Activated effector memory CD4-positive, alpha-beta T cell treated with anti-CD3 and anti-CD28 coated beads, Interleukin-2, amount 50 U/mL, for 16 hours (primary cell): ENCODE data around the gene SLC44A5.
"Not testable (repeated sequence)": the region's sequence is repeated elsewhere in the genome, so short reads cannot be mapped to it uniquely, and the experiment has no call there.

Experiments used
- DNase-seq: peaks from one replicate; pipeline ENCODE4 v3.0.0-alpha.2; 2020

Gene SLC44A5

DNA sequence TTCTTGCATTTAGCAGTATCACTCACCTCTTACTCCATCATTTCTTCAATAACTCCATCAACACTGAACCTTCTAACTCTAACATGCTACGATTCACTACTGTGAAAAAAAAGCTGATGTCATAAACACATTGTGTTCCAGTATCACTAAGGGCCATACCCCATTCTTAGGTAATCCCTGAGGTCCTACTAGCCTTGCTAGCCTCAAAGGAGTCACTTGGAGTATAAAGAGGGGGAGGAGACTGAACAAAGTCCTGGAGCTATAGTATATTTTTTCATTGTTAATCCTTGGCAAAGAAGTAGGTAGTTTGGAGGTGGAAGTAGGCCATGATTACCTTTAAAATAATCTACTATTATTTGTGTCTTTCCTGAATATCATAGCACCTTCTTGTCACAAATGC lies at the start of gene SLC44A5:
TSS of gene SLC44A5 (minus strand) at position 101 of the 400 bp plus-strand sequence. CDS start 69,667 bp downstream, outside the sequence.
- no peak for DNase-seq

GRCh38 chr1:75655931-75656330 lies 45.0 kb upstream of the SLC44A5 start:
- no peak for DNase-seq

DNA sequence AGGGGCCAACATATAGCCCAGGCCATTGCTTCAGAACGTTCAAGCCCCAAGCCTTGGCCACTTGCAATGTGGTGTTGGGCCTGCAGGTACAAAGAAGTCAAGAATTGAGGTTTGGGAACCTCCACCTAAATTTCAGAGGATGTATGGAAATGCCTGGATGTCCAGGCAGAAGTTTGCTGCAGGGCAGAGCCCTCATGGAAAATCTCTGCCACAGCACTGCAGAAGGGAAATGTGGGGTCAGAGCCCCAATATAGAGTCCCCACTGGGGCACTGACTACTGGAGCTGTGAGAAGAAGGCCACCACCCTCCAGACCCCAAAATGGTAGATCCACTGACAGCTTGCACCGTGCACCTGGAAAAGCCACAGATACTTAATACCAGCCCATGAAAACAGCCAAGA lies 36.3 kb upstream of the SLC44A5 start:
- DNase-seq = not testable (repeated sequence)

GRCh38 chr1:75645153-75645552 lies 34.2 kb upstream of the SLC44A5 start:
- not testable (repeated sequence) for DNase-seq

DNA sequence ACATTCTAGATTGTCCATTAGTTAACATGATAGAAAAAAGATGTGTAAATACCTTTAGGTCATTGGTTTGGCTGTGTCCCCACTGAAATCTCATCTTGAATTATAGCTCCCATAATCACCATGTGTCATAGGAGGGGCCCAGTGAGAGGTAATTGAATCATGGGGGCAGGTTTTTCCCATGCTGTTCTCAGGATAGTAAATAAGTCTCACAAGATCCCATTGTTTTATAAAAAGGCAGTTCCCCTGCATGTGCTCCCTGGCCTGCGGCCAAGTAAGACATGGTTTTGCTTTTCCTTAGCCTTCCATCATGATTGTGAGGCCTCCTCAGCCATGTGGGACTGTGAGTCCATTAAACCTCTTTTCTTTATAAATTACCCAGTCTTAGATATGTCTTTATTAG lies 32.5 kb upstream of the SLC44A5 start:
- no peak for DNase-seq

GRCh38 chr1:75641325-75641724 lies 30.4 kb upstream of the SLC44A5 start:
- DNase-seq = no peak

- no peak for DNase-seq
These were observed 29.2 kb upstream of the SLC44A5 start for GRCh38 chr1:75640137-75640536.

- DNase-seq = no peak
These were observed 21.5 kb upstream of the SLC44A5 start for GRCh38 chr1:75632350-75632949.

DNA sequence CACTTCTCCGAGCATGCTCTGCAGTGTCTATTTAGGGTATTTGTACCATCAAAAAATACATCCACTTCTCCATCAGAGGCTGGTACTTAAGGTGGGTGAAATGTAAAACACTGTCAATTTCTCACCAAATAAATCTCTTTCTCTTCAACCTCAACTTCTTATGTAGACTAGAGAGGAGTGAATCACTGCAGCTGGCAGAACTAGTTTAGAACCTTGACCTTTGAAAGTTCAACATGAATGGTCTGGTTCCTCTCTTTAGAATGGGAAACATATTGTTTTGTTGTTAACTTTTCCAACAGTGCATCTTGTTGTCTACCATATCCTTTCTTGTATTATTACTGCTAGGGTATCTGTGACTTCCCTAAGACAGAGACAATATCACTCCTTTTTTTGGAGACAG lies 20.1 kb upstream of the SLC44A5 start:
- no peak for DNase-seq

GRCh38 chr1:75630004-75630594 lies 19.2 kb upstream of the SLC44A5 start:
- no peak for DNase-seq

GRCh38 chr1:75625795-75626194 lies 14.9 kb upstream of the SLC44A5 start:
- DNase-seq = no peak

DNA sequence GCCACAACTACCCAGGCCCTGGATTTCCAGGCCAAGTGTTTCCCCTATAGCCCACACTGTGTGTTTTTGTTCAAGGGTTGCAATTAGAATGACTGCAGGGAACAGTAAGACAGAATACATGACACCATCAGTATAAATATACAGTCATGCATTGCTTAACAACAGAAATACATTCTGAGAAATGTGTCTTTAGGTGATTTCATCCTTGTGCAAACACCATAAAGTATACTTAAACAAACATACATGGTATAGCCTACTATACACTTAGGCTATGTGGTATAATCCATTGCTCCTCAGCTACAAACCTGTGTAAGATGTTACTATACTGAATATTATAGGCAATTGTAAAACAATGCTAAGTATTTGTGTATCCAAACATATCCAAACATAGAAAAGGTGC lies 7.5 kb upstream of the SLC44A5 start:
- no peak for DNase-seq

DNA sequence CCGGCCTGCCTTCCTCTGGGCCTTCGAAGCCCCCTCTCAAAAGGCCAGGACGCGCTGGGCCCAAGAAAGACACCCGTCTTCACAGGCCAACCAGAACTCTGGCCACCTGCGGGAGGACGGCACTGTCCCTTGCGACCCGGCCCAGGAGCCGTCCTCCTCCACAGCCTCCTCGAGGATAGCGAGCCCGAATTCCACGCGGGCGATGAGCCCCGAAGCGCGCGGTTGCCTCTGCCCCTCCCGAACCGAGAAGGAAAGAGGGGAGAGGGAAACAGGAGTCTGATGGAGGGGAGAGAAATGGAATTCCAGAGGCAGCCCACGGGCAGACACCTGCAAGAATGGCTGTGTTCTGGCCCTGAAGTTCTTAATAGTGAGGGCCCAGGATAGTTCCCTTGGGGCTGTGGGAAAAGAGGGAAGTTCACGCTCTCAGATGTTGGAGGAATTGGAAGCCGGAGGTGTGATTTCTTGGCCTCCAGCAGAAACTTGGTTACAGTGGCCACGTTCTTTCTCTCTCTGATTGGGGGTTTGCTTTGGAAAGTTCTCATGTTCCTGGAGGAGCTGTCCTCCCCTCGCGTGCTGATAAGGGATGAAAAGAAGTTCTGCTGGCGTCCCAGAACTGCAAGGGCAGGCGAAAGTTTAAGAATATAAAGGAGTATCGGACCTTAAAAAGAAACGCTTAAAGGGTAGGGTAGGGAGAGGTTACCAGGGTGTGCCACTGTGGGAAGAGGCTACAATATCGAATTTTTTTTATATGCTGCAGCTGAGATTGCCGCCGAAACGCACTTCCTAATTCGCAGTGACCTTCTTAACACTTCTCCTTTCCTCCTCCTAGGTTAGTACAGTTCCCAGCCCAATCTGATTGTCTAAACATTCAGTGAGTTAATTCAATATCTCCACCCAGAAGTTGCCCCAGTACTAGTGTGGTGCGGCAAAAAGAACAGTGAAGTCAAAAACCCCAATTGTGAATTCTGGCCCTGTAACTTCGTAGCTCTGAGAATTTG lies 5.8 kb upstream of the SLC44A5 start:
- no peak for DNase-seq

DNA sequence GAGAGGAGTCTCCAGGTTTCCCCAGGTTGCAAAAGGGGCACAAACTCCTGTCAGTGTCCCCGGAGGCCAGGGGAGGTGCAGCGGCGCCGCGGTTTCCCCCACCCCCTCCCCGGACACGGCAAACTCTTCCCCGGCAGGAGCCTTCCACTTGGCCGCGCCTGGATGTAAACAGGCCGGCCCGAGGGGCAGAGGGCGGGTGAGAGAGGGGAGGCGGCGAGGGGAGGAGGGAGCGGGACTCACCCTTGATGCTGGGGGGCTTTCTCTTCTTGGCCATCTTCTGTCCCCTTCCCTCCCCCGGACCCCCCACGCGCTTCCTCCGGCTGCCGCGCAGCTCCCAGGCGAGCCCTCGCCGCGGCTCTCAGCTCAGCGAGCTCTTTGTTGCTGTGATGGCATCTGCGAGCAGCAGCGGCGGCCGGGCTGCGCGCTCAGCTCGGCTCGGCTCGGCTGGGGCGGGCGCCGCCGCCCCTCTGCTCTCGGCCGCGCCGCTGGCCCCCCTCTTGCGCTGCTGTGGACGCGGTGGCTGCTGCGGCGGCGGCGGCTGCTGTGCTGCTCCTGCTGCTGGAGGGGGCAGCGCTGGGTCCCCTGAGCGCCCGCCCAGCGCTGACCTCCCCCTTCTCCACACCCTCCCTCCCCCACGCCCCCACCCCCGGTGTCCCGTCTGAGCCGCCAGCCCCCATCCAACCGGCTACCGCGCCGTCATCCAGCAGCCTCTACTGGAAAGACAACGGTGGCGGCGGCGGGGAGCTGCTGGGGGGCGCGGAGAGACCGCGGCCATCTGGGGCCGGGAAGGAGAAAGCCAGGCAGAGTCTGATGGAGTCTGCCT lies 4.9 kb upstream of the SLC44A5 start:
- no peak for DNase-seq

DNA sequence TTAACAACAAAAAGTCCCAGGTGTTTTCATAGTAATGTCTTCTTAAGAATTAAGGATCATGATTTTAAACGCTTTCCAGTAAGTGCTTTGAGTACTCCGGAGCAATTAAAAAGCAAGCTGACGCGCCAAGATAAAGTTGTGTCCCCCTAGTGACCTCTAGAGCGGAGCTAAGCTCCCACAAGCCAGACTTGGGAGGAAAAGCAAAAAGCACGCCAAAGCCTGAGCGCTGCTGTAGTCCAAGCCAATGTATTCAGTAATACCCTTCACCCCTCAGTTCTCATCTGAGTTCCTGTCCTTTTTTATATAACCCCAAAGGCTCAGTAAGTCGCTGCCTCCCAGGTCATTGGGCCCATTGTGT lies 3.5 kb upstream of the SLC44A5 start:
- no peak for DNase-seq

DNA sequence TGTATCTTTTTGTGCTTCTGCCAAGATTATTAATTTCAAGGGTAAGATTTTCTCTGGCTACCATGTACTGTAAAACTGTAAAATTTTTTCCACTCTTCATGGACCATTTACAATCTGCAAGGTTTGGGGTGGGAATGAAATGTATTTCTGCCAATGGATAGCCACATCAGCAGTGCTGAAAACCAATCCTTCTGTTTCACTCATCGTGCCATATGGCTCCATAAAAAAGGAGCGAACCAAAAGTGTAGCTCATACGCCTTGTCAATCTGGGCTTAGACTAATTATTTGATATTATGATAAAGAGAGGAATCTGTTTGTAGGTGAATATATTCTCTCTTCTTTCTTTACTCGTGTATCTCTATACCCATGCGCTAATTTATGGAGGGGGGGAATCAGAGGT lies 3.0 kb upstream of the SLC44A5 start:
- DNase-seq = no peak

- DNase-seq = no peak
These were observed 2.1 kb upstream of the SLC44A5 start for GRCh38 chr1:75612976-75613375.

- no peak for DNase-seq
These were observed 8.4 kb downstream of the SLC44A5 start for GRCh38 chr1:75602486-75602885.

DNA sequence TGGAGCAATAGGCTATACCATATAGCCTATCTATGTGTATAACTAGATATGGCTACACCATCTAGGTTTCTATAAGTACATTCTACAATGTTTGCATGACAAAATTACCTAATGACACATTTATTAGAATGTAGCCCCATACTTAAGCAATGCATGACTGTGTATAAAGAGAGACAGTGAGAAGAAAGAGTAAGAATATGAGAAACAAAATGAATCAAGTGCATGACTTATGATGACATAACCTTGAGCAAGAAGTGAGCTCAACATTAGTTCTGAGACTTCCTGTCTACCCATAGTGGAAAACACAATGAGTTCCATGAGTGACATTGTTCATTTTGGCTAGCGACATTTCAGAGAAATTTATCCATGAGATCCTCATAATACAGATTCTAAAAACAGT lies 10.1 kb downstream of the SLC44A5 start:
- no peak for DNase-seq

DNA sequence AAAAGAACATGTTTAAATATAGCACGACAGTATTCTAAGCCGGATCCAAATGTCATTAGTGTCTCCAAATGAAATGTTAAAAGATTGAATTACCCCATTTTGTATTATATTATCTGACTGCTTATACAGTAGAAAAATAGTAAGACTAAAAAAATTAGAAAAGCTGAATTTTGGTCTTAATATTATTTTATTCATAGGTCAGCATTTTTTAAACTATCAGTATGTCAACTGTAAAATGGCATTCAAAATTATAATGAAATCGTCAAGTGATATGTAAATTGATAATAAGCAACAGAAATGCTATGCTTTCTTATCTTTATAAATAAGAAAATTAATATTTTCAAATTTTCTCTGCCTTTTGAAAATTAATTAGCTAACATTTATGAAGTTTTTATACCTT lies 16.6 kb downstream of the SLC44A5 start:
- DNase-seq = no peak

DNA sequence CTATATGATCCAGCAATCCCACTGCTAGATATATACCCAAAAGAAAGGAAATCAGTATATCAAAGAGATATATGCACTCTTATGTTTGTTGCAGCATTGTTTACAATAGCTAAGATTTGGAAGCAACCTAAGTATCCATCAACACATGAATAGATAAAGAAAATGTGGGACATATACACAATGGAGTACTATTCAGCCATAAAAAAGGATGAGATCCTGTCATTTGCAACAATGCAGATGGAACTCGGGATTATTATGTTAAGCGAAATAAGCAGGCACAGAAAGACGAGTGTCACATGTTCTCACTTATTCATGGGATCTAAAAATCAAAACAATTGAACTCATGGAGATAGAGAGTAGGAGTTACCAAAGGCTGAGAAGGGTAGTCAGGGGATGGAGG lies 17.5 kb downstream of the SLC44A5 start:
- DNase-seq = not testable (repeated sequence)

DNA sequence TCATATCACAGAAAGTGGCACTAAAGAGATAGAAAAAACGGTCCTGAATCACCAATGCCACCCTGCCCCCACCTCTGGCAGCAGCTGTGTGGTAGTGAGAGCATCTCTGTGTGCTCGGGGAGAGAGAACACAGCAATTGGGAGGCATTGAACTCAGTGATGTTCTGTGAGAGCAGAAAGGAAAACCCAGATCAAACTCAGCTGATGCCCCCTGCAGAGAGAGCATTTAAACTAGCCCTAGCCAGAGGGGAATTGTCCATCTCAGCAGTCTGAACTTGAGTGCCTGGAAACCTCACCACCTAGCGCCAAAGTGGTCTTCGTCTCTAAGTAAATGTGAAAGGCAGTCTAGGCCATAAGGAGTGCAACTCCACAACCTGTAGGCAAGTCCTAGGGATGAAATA lies 21.3 kb downstream of the SLC44A5 start:
- DNase-seq = no peak
